ENCODE data around the gene VPS8. TPM values are rescaled to one million over a fixed set of nuclear protein-coding genes. Genes with fewer than 3 reads are reported as not detected.

The VPS8 gene
- total and polyA plus RNA-seq, 2 of the 8 experiments (the other 6 are each of a cell fraction or from before 2014, with no cell fraction given): 13.0 to 41.0 TPM

DNA sequence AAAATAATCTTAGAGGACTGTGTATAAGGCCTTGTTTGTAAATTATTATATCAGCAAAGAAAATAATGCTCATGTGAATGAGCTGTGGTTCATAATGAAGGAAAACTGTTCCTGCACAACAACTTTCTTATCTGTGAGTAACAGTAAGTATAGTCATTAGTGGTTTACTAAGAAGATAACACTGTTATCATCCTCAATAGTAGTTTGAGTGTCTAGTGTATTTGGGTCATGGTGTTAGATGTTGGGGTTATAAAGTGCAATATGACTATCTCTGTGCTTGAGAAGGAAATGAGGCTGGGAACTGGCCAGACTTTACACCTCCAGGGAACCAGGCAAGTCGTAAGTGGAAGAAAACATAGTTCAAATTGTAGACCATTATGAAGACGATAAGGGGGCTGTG is 15.6 kb downstream of the VPS8 start:
- H4K8ac ChIP-seq (ENCODE audit: extremely low read depth, insufficient read depth, low read length): no peak overlapping the region
- no peak overlapping the region for H2BK15ac ChIP-seq (ENCODE audit: low read length)
- WGBS, 2 experiments (ENCODE audit: extremely low coverage in 1 of 2, insufficient coverage in 1 of 2, insufficient read length in 1 of 2, insufficient replicate concordance in 2 of 2, low coverage in 1 of 2, low lambda C conversion rate in 2 of 2, missing lambda C conversion rate in 1 of 2): 89% methylated on average over 2 of the region's 2 CpGs; no CpG with 5 or more reads in 1 of the 2 experiments
- TF ChIP-seq CHD2 (IDR thresholded peaks at IDR 0.05; ENCODE audit: low read length) (no peak), TAF1 (IDR thresholded peaks at IDR 0.05; ENCODE audit: low read depth, low read length) (no peak), YY1 (IDR thresholded peaks at IDR 0.05; ENCODE audit: low read depth, low read length) (no peak), CHD1 (IDR thresholded peaks at IDR 0.05; ENCODE audit: low read depth, low read length) (no peak)

More for the DNA sequence above, 15.6 kb downstream of the VPS8 start:
- H3K4ac ChIP-seq (replicated peaks; ENCODE audit: insufficient read length, low read depth, low read length): no peak overlapping the region
- H3K23ac ChIP-seq (ENCODE audit: insufficient read length): no peak overlapping the region
- H2BK120ac ChIP-seq (replicated peaks; ENCODE audit: low read depth, low read length): no peak overlapping the region
- no peak overlapping the region for H3K18ac ChIP-seq (ENCODE audit: extremely low read depth, low read length)
- no peak overlapping the region for H3K27ac ChIP-seq (ENCODE audit: low read depth, low read length)
- no peak for DNase-seq (ENCODE audit: low read depth in 1 of 2, low spot score in 2 of 2)
- no peak overlapping the region for H2BK5ac ChIP-seq (ENCODE audit: low read depth, low read length)
- H3K79me2 ChIP-seq (ENCODE audit: control insufficient read depth in 1 of 2, insufficient read depth in 2 of 2, low read length in 2 of 2): no peaks in the 10 kb centered on the region
- H3K56ac ChIP-seq (replicated peaks; ENCODE audit: insufficient read length, low read depth, low read length): no peak overlapping the region
- peaks cover 0 to 1% of the 10 kb centered on the region in 2 experiments for H4K20me1 ChIP-seq (replicated peaks in 1 of 2; ENCODE audit: control insufficient read depth in 1 of 2, insufficient read depth in 2 of 2, low read length in 2 of 2)
- no peaks in the 10 kb centered on the region for H3K9me3 ChIP-seq (ENCODE audit: insufficient read depth in 2 of 2, low read depth in 1 of 2, low read length in 1 of 2)
- H3K4me1 ChIP-seq (replicated peaks in 1 of 4; ENCODE audit: control insufficient read depth in 3 of 4, insufficient read depth in 4 of 4, low read length in 3 of 4): no peaks in the 10 kb centered on the region
- H2AFZ ChIP-seq (ENCODE audit: low read length): no peak overlapping the region
- no peaks in the 10 kb centered on the region for H3K79me1 ChIP-seq (ENCODE audit: low read depth, low read length)
- no peak overlapping the region for H3K14ac ChIP-seq (ENCODE audit: insufficient read length)
- no peak overlapping the region for H3K4me2 ChIP-seq (ENCODE audit: insufficient read depth in 1 of 2, low read depth in 2 of 2, low read length in 2 of 2)
- FAIRE-seq: no peak
- ChIA-PET POLR2A (ENCODE audit: partially characterized antibody) (no interaction called here), CTCF (ENCODE audit: partially characterized antibody) (no interaction called here)
- no peak overlapping the region for H4K5ac ChIP-seq (ENCODE audit: insufficient read length, low read depth, low read length)
- H3K23me2 ChIP-seq (ENCODE audit: low read depth, low read length): no peaks in the 10 kb centered on the region
- no peaks in the 10 kb centered on the region for H3K27me3 ChIP-seq (replicated peaks in 1 of 4; ENCODE audit: control insufficient read depth in 3 of 4, extremely low read depth in 1 of 4, insufficient read depth in 3 of 4, low read length in 3 of 4)
- no peak overlapping the region for H2BK12ac ChIP-seq (ENCODE audit: low read depth, low read length)
- H3K9ac ChIP-seq (replicated peaks in 1 of 4; ENCODE audit: extremely low read depth in 1 of 4, low read depth in 3 of 4, low read length in 3 of 4): no peak overlapping the region
- peaks cover 0 to 6% (median 2%) of the 10 kb centered on the region in 4 experiments; a peak in 3 of 8 replicates for H3K36me3 ChIP-seq (ENCODE audit: control insufficient read depth in 2 of 4, insufficient read depth in 4 of 4, low read length in 3 of 4)
- H3K4me3 ChIP-seq (ENCODE audit: extremely low read depth in 1 of 4, insufficient read depth in 2 of 4, low read depth in 3 of 4, low read length in 4 of 4): no peak overlapping the region
- no peak overlapping the region for H2AK5ac ChIP-seq (ENCODE audit: low read depth, low read length)
- H4K91ac ChIP-seq (replicated peaks; ENCODE audit: insufficient read length, low read length): no peak overlapping the region
- no peak overlapping the region for H2BK20ac ChIP-seq (ENCODE audit: low read length)
